Right lobe of liver (tissue), 6 donors: ENCODE measurements around the gene GPR161. TPM values are rescaled to one million over a fixed set of nuclear protein-coding genes. Genes with fewer than 3 reads are reported as not detected.

Source experiments
- ATAC-seq, 4 donors: fragments of 200-7000 bp; cut with Tn5 transposase; one replicate each; pipeline ENCODE4 v1.9.1; 2020; ENCODE audit warnings: mild to moderate bottlenecking in 4 of 4, moderate library complexity in 4 of 4
- DNase-seq, 3 donors: peaks; one replicate each; pipeline ENCODE4 v3.0.0-alpha.2; 2020
- H3K27ac ChIP-seq, 3 donors: fragments of 200-600 bp; one replicate each; pipeline ENCODE4 v1.8.0; 2022
- H3K27me3 ChIP-seq, 2 donors: fragments of 200-600 bp; one replicate each; pipeline ENCODE4 v1.8.0; 2022
- H3K36me3 ChIP-seq, 4 donors: fragments of 200-600 bp; sonication (generic) in 1 of 4; one replicate each; pipeline versions ENCODE4 v1.5.1 to v1.8.0; 2017 to 2022; ENCODE audit warnings: control low read depth in 1 of 4
- H3K4me1 ChIP-seq, 4 donors: fragments of 200-600 bp; sonication (generic) in 1 of 4; one replicate each; pipeline versions ENCODE4 v1.5.1 to v1.8.0; 2017 to 2022; ENCODE audit warnings: control low read depth in 1 of 4
- H3K4me3 ChIP-seq, 3 donors: fragments of 200-600 bp; one replicate each; pipeline ENCODE4 v1.8.0; 2022
- H3K9me3 ChIP-seq, 4 donors: fragments of 200-600 bp; sonication (generic) in 1 of 4; one replicate each; pipeline versions ENCODE4 v1.5.1 to v1.8.0; 2017 to 2022; ENCODE audit warnings: control low read depth in 1 of 4
- POLR2A ChIP-seq: fragments of 450-650 bp; IDR thresholded peaks from one replicate; pipeline ENCODE4 v1.6.1; 2017; ENCODE audit warnings: antibody characterized with exemption, mild to moderate bottlenecking
- WGBS: methylation state at CpG from one replicate; pipeline ENCODE4 v1.1.6; 2018; ENCODE audit warnings: low coverage, low lambda C conversion rate; ENCODE audit not compliant: insufficient coverage; ENCODE audit errors: missing lambda C conversion rate; 5-methylcytosine and 5-hydroxymethylcytosine counted together
- intact Hi-C, 2 donors: fragments of 100-400 bp; cut with DNase I; formaldehyde crosslinking; loops; one replicate each; pipeline versions ENCODE4 v1.11.2 to v1.14.1; 2022
- total RNA-seq, 6 experiments: library from RNA; depleted of rRNA in 2 of 6; stranded (reverse); fragments of >200 nt in 2 of 6; fragmentation: NEBNext Ultra II Directional in 3 of 6; extraction: Animal tissue kit (Norgen Biotek cat#: 25700) in 3 of 6; gene quantifications; one replicate each; pipeline versions ENCODE4 v1.1.0 to v1.2.4, GENCODE V29; 2016 to 2023
- TF ChIP-seq, protein P1 (sequence below), 4 donors: fragments of 200-600 bp in 3 of 4; fragments of 450-650 bp in 1 of 4; IDR thresholded peaks; one replicate each; pipeline versions ENCODE4 v1.5.1 to v1.8.0; 2016 to 2022; ENCODE audit warnings: antibody characterized with exemption in 4 of 4, mild to moderate bottlenecking in 2 of 4
- donor health status: DM: no; HTN: yes; CAD: no.
- donor health status: DM: no; HTN: no; CAD: no.
- donor health status: DM: no; HTN: no; CAD: no.
- donor health status: DM: no; HTN: yes; CAD: no.
- donor health status: DM: no; HTN: yes; CAD: no.

The GPR161 gene
- total RNA-seq, 6 experiments from 2014 or later = 0.43 to 1.4 (median 0.48) TPM

GRCh38 chr1:168101336-168101735 is 35.4 kb downstream of the GPR161 start:
- H3K4me1 ChIP-seq = no peaks in the 10 kb centered on the region
- no peak for ATAC-seq
- H3K9me3 ChIP-seq = no peaks in the 10 kb centered on the region
- DNase-seq = no peak
- H3K27ac ChIP-seq = no peak overlapping the region
- H3K36me3 ChIP-seq = no peaks in the 10 kb centered on the region
- no peak overlapping the region for H3K4me3 ChIP-seq
- no peaks in the 10 kb centered on the region for H3K27me3 ChIP-seq
- WGBS = 85% methylated on average over 5 of the region's 8 CpGs
- TF ChIP-seq, protein P1, sequence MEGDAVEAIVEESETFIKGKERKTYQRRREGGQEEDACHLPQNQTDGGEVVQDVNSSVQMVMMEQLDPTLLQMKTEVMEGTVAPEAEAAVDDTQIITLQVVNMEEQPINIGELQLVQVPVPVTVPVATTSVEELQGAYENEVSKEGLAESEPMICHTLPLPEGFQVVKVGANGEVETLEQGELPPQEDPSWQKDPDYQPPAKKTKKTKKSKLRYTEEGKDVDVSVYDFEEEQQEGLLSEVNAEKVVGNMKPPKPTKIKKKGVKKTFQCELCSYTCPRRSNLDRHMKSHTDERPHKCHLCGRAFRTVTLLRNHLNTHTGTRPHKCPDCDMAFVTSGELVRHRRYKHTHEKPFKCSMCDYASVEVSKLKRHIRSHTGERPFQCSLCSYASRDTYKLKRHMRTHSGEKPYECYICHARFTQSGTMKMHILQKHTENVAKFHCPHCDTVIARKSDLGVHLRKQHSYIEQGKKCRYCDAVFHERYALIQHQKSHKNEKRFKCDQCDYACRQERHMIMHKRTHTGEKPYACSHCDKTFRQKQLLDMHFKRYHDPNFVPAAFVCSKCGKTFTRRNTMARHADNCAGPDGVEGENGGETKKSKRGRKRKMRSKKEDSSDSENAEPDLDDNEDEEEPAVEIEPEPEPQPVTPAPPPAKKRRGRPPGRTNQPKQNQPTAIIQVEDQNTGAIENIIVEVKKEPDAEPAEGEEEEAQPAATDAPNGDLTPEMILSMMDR (IDR thresholded peaks at IDR 0.05) = no peak
- no peak for TF ChIP-seq POLR2A
- intact Hi-C loops = no loop called here

DNA sequence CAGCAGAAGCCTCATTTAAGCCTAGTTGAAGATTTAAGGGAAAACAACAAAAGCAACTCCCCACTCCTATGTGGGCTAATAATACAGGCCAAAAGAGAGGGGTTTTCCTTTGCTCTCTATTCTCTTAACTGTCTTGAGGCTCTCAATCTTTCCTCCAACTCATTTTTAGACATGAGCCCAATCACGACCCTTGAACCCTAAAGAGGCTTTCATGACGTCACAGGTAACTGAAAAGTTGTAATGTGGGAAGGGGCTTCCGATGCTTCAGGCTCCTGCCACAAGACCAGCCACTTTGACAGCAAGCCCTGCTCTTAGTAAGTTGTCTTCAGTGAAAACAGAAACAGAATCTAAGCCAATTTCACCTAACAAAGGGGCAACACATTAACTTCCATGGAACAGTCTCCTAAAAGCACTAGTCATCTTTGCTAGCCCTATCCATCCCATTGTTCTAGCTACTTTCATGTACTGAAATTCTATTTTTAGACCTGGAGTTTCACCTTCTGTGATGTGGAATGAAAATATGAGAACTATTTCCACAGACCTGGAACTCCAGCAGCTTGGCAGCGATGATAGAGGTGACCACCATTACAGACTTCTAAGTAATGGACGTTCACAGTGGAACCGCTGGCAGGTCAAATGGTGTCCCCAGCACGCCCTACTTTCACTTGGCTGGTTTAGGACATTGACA is 36.3 kb downstream of the GPR161 start:
- intact Hi-C loops = no loop called here
- no peaks in the 10 kb centered on the region for H3K36me3 ChIP-seq
- H3K9me3 ChIP-seq = no peaks in the 10 kb centered on the region
- H3K27ac ChIP-seq = no peak overlapping the region
- no peak for ATAC-seq
- H3K4me3 ChIP-seq = no peak overlapping the region
- 90% methylated on average over 6 of the region's 7 CpGs for WGBS
- TF ChIP-seq, protein P1 (IDR thresholded peaks at IDR 0.05) = no peak
- TF ChIP-seq POLR2A = no peak
- no peak for DNase-seq
- H3K4me1 ChIP-seq = no peaks in the 10 kb centered on the region
- no peaks in the 10 kb centered on the region for H3K27me3 ChIP-seq

DNA sequence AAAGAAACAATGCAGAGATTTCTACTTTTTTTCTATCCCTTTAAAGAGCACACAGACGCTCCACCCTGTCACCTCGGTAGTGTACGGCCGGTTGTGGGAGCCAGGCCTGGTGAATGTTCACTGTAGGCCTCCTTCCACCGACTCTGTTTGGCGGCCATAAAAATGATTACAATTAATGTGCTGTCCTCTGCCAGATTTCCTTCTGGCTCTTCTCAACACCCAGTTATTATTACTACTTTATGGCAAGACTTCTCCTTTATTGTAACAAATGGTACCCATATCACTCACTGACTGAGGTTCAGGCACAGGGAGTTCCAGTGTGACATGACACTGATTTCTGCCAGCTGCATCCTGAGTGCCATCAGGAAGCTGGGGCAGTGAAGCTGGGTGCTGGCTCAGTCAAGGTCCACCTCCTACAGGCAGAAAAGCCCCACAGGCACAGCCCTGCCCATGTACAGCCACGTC is 37.4 kb downstream of the GPR161 start:
- TF ChIP-seq, protein P1 (IDR thresholded peaks at IDR 0.05) = no peak
- no peak for TF ChIP-seq POLR2A
- WGBS = 91% methylated on average over 7 of the region's 7 CpGs
- Histone ChIP-seq H3K4me3 (no peak overlapping the region), H3K27me3 (no peaks in the 10 kb centered on the region), H3K36me3 (no peaks in the 10 kb centered on the region), H3K4me1 (no peaks in the 10 kb centered on the region), H3K27ac (no peak overlapping the region), H3K9me3 (no peaks in the 10 kb centered on the region)
- no peak for ATAC-seq
- DNase-seq = no peak
- intact Hi-C loops = no loop called here

- WGBS = 82% methylated on average over 10 of the region's 15 CpGs
- Histone ChIP-seq H3K36me3 (no peaks in the 10 kb centered on the region), H3K27ac (no peak overlapping the region), H3K4me3 (no peak overlapping the region), H3K27me3 (no peaks in the 10 kb centered on the region), H3K9me3 (no peaks in the 10 kb centered on the region), H3K4me1 (no peaks in the 10 kb centered on the region)
- no peak for TF ChIP-seq POLR2A
- TF ChIP-seq, protein P1 (IDR thresholded peaks at IDR 0.05) = no peak
- no peak for DNase-seq
- no peak for ATAC-seq
- intact Hi-C loops = no loop called here
These were observed 38.0 kb downstream of the GPR161 start for GRCh38 chr1:168098534-168099320.
